Measurements from ENCODE around the gene PKD1L1. TPM values are rescaled to one million over a fixed set of nuclear protein-coding genes. Genes with fewer than 3 reads are reported as not detected.

PKD1L1 gene
- total and polyA plus RNA-seq, 2 donors (not counting 1 experiment from before 2014, with no cell fraction given): 0.59 to 0.70 TPM

DNA sequence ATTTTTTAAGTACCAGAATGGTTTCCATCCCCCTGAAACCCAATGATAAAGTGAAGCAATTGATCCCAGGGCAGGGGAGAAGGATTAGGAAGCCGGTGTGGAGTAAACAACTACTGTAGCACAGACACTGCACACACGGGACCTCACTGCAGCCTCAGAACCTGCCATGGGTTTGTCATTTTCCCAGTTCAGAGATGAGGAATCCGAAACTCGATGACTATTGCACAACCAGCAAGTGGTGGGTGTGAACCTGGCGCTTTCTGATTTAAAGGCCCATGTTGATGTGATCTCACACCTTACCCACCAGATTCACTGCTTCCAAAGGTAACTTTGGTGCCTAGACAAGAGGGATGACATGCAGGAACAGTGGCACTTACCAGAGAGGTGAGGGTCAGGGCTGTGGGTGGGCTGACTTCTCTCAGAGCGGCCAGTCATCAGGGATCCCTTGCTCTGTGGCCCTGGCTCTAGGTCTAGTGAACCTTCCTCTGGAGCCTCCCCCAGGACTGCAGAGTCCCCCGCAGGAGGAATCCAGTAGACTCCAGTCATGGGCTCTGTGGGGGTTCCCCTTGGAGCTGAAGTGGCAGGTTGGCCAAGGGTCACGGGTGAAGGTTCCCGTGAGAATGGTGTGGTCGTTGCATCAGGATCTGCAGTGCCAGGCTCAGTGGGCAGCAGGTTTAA is 62.8 kb downstream of the PKD1L1 start:
- Histone ChIP-seq H3K9ac (ENCODE audit: low read length) (no peak overlapping the region), H3K79me2 (ENCODE audit: control insufficient read depth, insufficient read depth, low read length) (no peaks in the 10 kb centered on the region), H3K9me3 (ENCODE audit: control extremely low read depth in 1 of 3, control insufficient read depth in 2 of 3, insufficient read depth in 1 of 3, low read length in 2 of 3) (no peaks in the 10 kb centered on the region), H4K20me1 (ENCODE audit: control insufficient read depth, insufficient read depth, low read length, poor library complexity, severe bottlenecking) (no peaks in the 10 kb centered on the region), H3K4me1 (ENCODE audit: control insufficient read depth in 2 of 2, insufficient read depth in 2 of 2, low read length in 2 of 2) (no peaks in the 10 kb centered on the region), H3K4me3 (ENCODE audit: control extremely low read depth in 1 of 5, extremely low read depth in 1 of 5, insufficient read depth in 1 of 5, low read depth in 2 of 5, low read length in 4 of 5) (no peak overlapping the region), H3K27ac (ENCODE audit: low read length in 2 of 2) (no peak overlapping the region), H2AFZ (ENCODE audit: insufficient read depth, low read depth, low read length, poor library complexity, severe bottlenecking) (no peak overlapping the region), H3K4me2 (replicated peaks; ENCODE audit: low read depth, low read length, poor library complexity, severe bottlenecking) (no peak overlapping the region), H3K27me3 (replicated peaks in 1 of 4; ENCODE audit: control extremely low read depth in 1 of 4, control insufficient read depth in 3 of 4, insufficient read depth in 4 of 4, low read length in 3 of 4) (no peaks in the 10 kb centered on the region), H3K36me3 (replicated peaks in 1 of 2; ENCODE audit: control extremely low read depth in 1 of 2, control insufficient read depth in 1 of 2, extremely low read depth in 1 of 2, insufficient read depth in 2 of 2, low read length in 1 of 2) (no peaks in the 10 kb centered on the region)
- WGBS (ENCODE audit: insufficient coverage): 94% methylated on average over 9 of the region's 10 CpGs
- Mint-ChIP-seq H3K9me3 (ENCODE audit: insufficient read depth) (no peaks in the 10 kb centered on the region), H3K4me1 (no peaks in the 10 kb centered on the region), H3K27ac (no peak overlapping the region), H3K27me3 (no peaks in the 10 kb centered on the region), H3K4me3 (no peak overlapping the region)
- TF ChIP-seq CTCF (IDR thresholded peaks at IDR 0.05): no peak
- TF ChIP-seq EZH2 (IDR thresholded peaks at IDR 0.05; ENCODE audit: borderline replicate concordance, insufficient read depth, low read depth, low read length, poor library complexity, severe bottlenecking): no peak
- ChIA-PET POLR2A (no interaction called here), CTCF (no interaction called here)
- ATAC-seq (ENCODE audit: low read depth) (no peak), DNase-seq (no peak)
- intact Hi-C loops (cut with micrococcal nuclease): no loop called here

GRCh38 chr7:47884675-47885074 is 63.6 kb downstream of the PKD1L1 start:
- Histone ChIP-seq H3K4me2 (replicated peaks; ENCODE audit: low read depth, low read length, poor library complexity, severe bottlenecking) (no peak overlapping the region), H3K36me3 (replicated peaks in 1 of 2; ENCODE audit: control extremely low read depth in 1 of 2, control insufficient read depth in 1 of 2, extremely low read depth in 1 of 2, insufficient read depth in 2 of 2, low read length in 1 of 2) (no peaks in the 10 kb centered on the region), H3K27ac (ENCODE audit: low read length in 2 of 2) (no peak overlapping the region), H4K20me1 (ENCODE audit: control insufficient read depth, insufficient read depth, low read length, poor library complexity, severe bottlenecking) (no peaks in the 10 kb centered on the region), H3K4me1 (ENCODE audit: control insufficient read depth in 2 of 2, insufficient read depth in 2 of 2, low read length in 2 of 2) (no peaks in the 10 kb centered on the region), H2AFZ (ENCODE audit: insufficient read depth, low read depth, low read length, poor library complexity, severe bottlenecking) (no peak overlapping the region), H3K9ac (ENCODE audit: low read length) (no peak overlapping the region), H3K9me3 (ENCODE audit: control extremely low read depth in 1 of 3, control insufficient read depth in 2 of 3, insufficient read depth in 1 of 3, low read length in 2 of 3) (no peaks in the 10 kb centered on the region), H3K79me2 (ENCODE audit: control insufficient read depth, insufficient read depth, low read length) (no peaks in the 10 kb centered on the region), H3K27me3 (replicated peaks in 1 of 4; ENCODE audit: control extremely low read depth in 1 of 4, control insufficient read depth in 3 of 4, insufficient read depth in 4 of 4, low read length in 3 of 4) (no peaks in the 10 kb centered on the region), H3K4me3 (ENCODE audit: control extremely low read depth in 1 of 5, extremely low read depth in 1 of 5, insufficient read depth in 1 of 5, low read depth in 2 of 5, low read length in 4 of 5) (no peak overlapping the region)
- DNase-seq: no peak
- Mint-ChIP-seq H3K9me3 (ENCODE audit: insufficient read depth) (no peaks in the 10 kb centered on the region), H3K27ac (no peak overlapping the region), H3K4me1 (no peaks in the 10 kb centered on the region), H3K4me3 (no peak overlapping the region), H3K27me3 (no peaks in the 10 kb centered on the region)
- ATAC-seq (ENCODE audit: low read depth): no peak
- TF ChIP-seq EZH2 (IDR thresholded peaks at IDR 0.05; ENCODE audit: borderline replicate concordance, insufficient read depth, low read depth, low read length, poor library complexity, severe bottlenecking): no peak
- TF ChIP-seq CTCF (IDR thresholded peaks at IDR 0.05): no peak
- POLR2A ChIA-PET: no interaction called here
- WGBS (ENCODE audit: insufficient coverage): no CpG with 5 or more reads among the region's 2 CpGs
- CTCF ChIA-PET: no interaction called here
- intact Hi-C loops (cut with micrococcal nuclease): no loop called here

Measured in B cell (primary cell).